Panc1 (cell line): ENCODE data around the gene CFAP97D2.

Experiments
- SIN3A ChIP-seq: IDR thresholded peaks from 2 replicates; pipeline ENCODE4 v1.6.1; 2012; ENCODE audit warnings: low read depth, mild to moderate bottlenecking, low read length, moderate library complexity, borderline replicate concordance; ENCODE audit not compliant: insufficient read depth
- TCF7L2 ChIP-seq: IDR thresholded peaks from 2 replicates; pipeline ENCODE4 v1.6.1; 2011; ENCODE audit warnings: mild to moderate bottlenecking, low read depth, low read length, inconsistent platforms
- TF ChIP-seq, protein P1 (sequence below): fragments of 450-650 bp; IDR thresholded peaks from 2 replicates; pipeline ENCODE4 v1.5.1; 2017; ENCODE audit warnings: mild to moderate bottlenecking
- TF ChIP-seq, protein P2 (sequence below), 2 experiments: IDR thresholded peaks; 2 replicates each; pipeline ENCODE4 v1.6.1; 2011 to 2012; ENCODE audit warnings: low read depth in 2 of 2, control low read depth in 1 of 2, low read length in 1 of 2, mild to moderate bottlenecking in 1 of 2, moderate library complexity in 1 of 2; ENCODE audit not compliant: insufficient read depth in 1 of 2

- TF ChIP-seq, protein P1, sequence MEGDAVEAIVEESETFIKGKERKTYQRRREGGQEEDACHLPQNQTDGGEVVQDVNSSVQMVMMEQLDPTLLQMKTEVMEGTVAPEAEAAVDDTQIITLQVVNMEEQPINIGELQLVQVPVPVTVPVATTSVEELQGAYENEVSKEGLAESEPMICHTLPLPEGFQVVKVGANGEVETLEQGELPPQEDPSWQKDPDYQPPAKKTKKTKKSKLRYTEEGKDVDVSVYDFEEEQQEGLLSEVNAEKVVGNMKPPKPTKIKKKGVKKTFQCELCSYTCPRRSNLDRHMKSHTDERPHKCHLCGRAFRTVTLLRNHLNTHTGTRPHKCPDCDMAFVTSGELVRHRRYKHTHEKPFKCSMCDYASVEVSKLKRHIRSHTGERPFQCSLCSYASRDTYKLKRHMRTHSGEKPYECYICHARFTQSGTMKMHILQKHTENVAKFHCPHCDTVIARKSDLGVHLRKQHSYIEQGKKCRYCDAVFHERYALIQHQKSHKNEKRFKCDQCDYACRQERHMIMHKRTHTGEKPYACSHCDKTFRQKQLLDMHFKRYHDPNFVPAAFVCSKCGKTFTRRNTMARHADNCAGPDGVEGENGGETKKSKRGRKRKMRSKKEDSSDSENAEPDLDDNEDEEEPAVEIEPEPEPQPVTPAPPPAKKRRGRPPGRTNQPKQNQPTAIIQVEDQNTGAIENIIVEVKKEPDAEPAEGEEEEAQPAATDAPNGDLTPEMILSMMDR = no peak
- TF ChIP-seq SIN3A (no peak), TCF7L2 (no peak)
- TF ChIP-seq, protein P2, sequence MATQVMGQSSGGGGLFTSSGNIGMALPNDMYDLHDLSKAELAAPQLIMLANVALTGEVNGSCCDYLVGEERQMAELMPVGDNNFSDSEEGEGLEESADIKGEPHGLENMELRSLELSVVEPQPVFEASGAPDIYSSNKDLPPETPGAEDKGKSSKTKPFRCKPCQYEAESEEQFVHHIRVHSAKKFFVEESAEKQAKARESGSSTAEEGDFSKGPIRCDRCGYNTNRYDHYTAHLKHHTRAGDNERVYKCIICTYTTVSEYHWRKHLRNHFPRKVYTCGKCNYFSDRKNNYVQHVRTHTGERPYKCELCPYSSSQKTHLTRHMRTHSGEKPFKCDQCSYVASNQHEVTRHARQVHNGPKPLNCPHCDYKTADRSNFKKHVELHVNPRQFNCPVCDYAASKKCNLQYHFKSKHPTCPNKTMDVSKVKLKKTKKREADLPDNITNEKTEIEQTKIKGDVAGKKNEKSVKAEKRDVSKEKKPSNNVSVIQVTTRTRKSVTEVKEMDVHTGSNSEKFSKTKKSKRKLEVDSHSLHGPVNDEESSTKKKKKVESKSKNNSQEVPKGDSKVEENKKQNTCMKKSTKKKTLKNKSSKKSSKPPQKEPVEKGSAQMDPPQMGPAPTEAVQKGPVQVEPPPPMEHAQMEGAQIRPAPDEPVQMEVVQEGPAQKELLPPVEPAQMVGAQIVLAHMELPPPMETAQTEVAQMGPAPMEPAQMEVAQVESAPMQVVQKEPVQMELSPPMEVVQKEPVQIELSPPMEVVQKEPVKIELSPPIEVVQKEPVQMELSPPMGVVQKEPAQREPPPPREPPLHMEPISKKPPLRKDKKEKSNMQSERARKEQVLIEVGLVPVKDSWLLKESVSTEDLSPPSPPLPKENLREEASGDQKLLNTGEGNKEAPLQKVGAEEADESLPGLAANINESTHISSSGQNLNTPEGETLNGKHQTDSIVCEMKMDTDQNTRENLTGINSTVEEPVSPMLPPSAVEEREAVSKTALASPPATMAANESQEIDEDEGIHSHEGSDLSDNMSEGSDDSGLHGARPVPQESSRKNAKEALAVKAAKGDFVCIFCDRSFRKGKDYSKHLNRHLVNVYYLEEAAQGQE (IDR thresholded peaks at IDR 0.05; ENCODE audit: insufficient read depth in 1 of 2, low read depth in 2 of 2, low read length in 1 of 2) = no peak
Observed at GRCh38 chr13:114154476-114154875, 24.6 kb upstream of the CFAP97D2 start.
